ENCODE results near the gene IL17D. TPM values are rescaled to one million over a fixed set of nuclear protein-coding genes. Genes with fewer than 3 reads are reported as not detected.

IL17D gene
- total RNA-seq, 1 experiment from 2014 or later = 1.2 TPM

GRCh38 chr13:20689291-20689690, 14.2 kb upstream of the IL17D start:
- Mint-ChIP-seq H3K9me3 (no peaks in the 10 kb centered on the region), H3K4me3 (no peak overlapping the region), H3K4me1 (peaks cover 22 to 24% of the 10 kb centered on the region in 2 experiments), H3K36me3 (ENCODE audit: insufficient read depth in 1 of 3, low read depth in 3 of 3) (no peaks in the 10 kb centered on the region), H3K27ac (no peak overlapping the region), H3K27me3 (ENCODE audit: low read depth) (no peaks in the 10 kb centered on the region)
- Histone ChIP-seq H3K18ac (ENCODE audit: insufficient read length, low read depth, low read length) (no peak overlapping the region), H2AK5ac (ENCODE audit: insufficient read length, low read length) (no peak overlapping the region), H2BK15ac (ENCODE audit: low read depth, low read length) (no peak overlapping the region), H4K8ac (replicated peaks; ENCODE audit: insufficient read length, low read depth, low read length) (no peak overlapping the region), H3K27ac (ENCODE audit: insufficient read length, low read depth, low read length) (no peak overlapping the region), H3K23me2 (ENCODE audit: insufficient read length, low read depth, low read length, poor library complexity, severe bottlenecking) (no peaks in the 10 kb centered on the region), H4K5ac (ENCODE audit: insufficient read length, low read depth, low read length) (no peak overlapping the region), H3T11ph (ENCODE audit: low read length) (no peak overlapping the region), H2BK12ac (ENCODE audit: insufficient read length, low read depth, low read length) (no peak overlapping the region), H3K23ac (ENCODE audit: insufficient read length, low read depth, low read length) (no peak overlapping the region), H2BK120ac (ENCODE audit: low read depth, low read length, poor library complexity, severe bottlenecking) (no peak overlapping the region), H3K9me3 (ENCODE audit: control insufficient read depth, low read depth, low read length) (no peaks in the 10 kb centered on the region), H3K27me3 (ENCODE audit: insufficient read depth, low read length) (no peaks in the 10 kb centered on the region), H3K4me1 (ENCODE audit: insufficient read depth, low read length) (no peaks in the 10 kb centered on the region; the same call in 1 of the 2 replicates), H3K79me2 (ENCODE audit: insufficient read depth, low read length) (no peaks in the 10 kb centered on the region), H2AFZ (ENCODE audit: low read length) (no peak overlapping the region), H3K14ac (ENCODE audit: insufficient read depth, low read length) (no peak overlapping the region), H3K9ac (ENCODE audit: extremely low read depth, insufficient read length, low read length) (no peak overlapping the region), H3K79me1 (ENCODE audit: insufficient read depth, low read depth, low read length, poor library complexity, severe bottlenecking) (no peaks in the 10 kb centered on the region), H2BK5ac (ENCODE audit: insufficient read length, low read length) (no peak overlapping the region), H4K20me1 (ENCODE audit: control insufficient read depth, insufficient read depth, insufficient read length) (no peaks in the 10 kb centered on the region), H2BK20ac (ENCODE audit: low read depth, low read length, poor library complexity, severe bottlenecking) (no peak overlapping the region), H3K4ac (ENCODE audit: low read depth, low read length) (no peak overlapping the region), H3K4me2 (ENCODE audit: insufficient read depth, insufficient read length, low read length) (no peak overlapping the region), H4K91ac (ENCODE audit: insufficient read length, low read depth, low read length) (no peak overlapping the region), H3K56ac (ENCODE audit: insufficient read length, low read depth, low read length) (no peak overlapping the region)
- WGBS (ENCODE audit: extremely low coverage, insufficient read length, low lambda C conversion rate) = no CpG with 5 or more reads among the region's 3 CpGs
- TF ChIP-seq CTCF (conservative IDR thresholded peaks at IDR 0.05) = no peak
- no peak for DNase-seq

All from H9 (cell line).